Chondrocyte (in vitro differentiated cells): ENCODE results near the gene DENND1A. TPM values are rescaled to one million over a fixed set of nuclear protein-coding genes. Genes with fewer than 3 reads are reported as not detected.

Experiments used
- DNase-seq: peaks from one replicate; pipeline ENCODE4 v3.0.0; 2021; ENCODE audit warnings: mixed read lengths, low spot score
- H3K27ac Mint-ChIP-seq: one replicate; pipeline ENCODE4 v1.8.0; 2021; ENCODE audit warnings: mild to moderate bottlenecking, moderate library complexity, mixed read lengths; ENCODE audit not compliant: unreplicated experiment
- H3K27me3 Mint-ChIP-seq: 2 replicates; pipeline ENCODE4 v1.8.0; 2021; ENCODE audit warnings: low read depth, mixed read lengths
- H3K36me3 Mint-ChIP-seq: 2 replicates; pipeline ENCODE4 v1.8.0; 2021; ENCODE audit warnings: low read depth, mixed read lengths
- H3K4me1 Mint-ChIP-seq: 2 replicates; pipeline ENCODE4 v1.8.0; 2021; ENCODE audit warnings: low read depth, mild to moderate bottlenecking, mixed read lengths
- H3K4me3 Mint-ChIP-seq: one replicate; pipeline ENCODE4 v1.8.0; 2021; ENCODE audit warnings: mild to moderate bottlenecking, moderate library complexity, mixed read lengths; ENCODE audit not compliant: unreplicated experiment
- H3K9me3 Mint-ChIP-seq: 2 replicates; pipeline ENCODE4 v1.8.0; 2021; ENCODE audit warnings: low read depth, mixed read lengths
- CTCF ChIP-seq: fragments of 200-600 bp; sonication (generic); IDR thresholded peaks from 2 replicates; pipeline ENCODE4 v1.5.0; 2021; ENCODE audit warnings: antibody characterized with exemption, mild to moderate bottlenecking, moderate library complexity
- total RNA-seq: library from RNA; stranded (reverse); gene quantifications from 3 replicates; pipeline ENCODE4 v1.2.1, GENCODE V29; 2021

Gene DENND1A
- total RNA-seq, 1 donor from 2014 or later = 15.3 TPM

GRCh38 chr9:123495731-123496130 is 434.2 kb downstream of the DENND1A start:
- Mint-ChIP-seq H3K4me3 (no peak overlapping the region), H3K9me3 (no peaks in the 10 kb centered on the region)

GRCh38 chr9:123493627-123494026 is 436.3 kb downstream of the DENND1A start:
- TF ChIP-seq CTCF = no peak
- no peak for DNase-seq
- Mint-ChIP-seq H3K27me3 (no peaks in the 10 kb centered on the region), H3K4me1 (no peaks in the 10 kb centered on the region), H3K27ac (no peak overlapping the region), H3K4me3 (no peak overlapping the region), H3K36me3 (peaks cover 2% of the 10 kb centered on the region), H3K9me3 (no peaks in the 10 kb centered on the region)

More at GRCh38 chr9:123495731-123496130, 434.2 kb downstream of the DENND1A start:
- Mint-ChIP-seq H3K4me1 (no peaks in the 10 kb centered on the region), H3K36me3 (no peaks in the 10 kb centered on the region), H3K27me3 (no peaks in the 10 kb centered on the region), H3K27ac (no peak overlapping the region)
- no peak for TF ChIP-seq CTCF
- no peak for DNase-seq

GRCh38 chr9:123490688-123491087 is 439.2 kb downstream of the DENND1A start:
- H3K4me1 Mint-ChIP-seq = no peaks in the 10 kb centered on the region
- no peak for DNase-seq
- H3K4me3 Mint-ChIP-seq = no peak overlapping the region
- no peaks in the 10 kb centered on the region for H3K9me3 Mint-ChIP-seq
- no peak for TF ChIP-seq CTCF
- no peaks in the 10 kb centered on the region for H3K27me3 Mint-ChIP-seq
- no peak overlapping the region for H3K27ac Mint-ChIP-seq
- peaks cover 2% of the 10 kb centered on the region for H3K36me3 Mint-ChIP-seq

GRCh38 chr9:123488722-123489321 is 441.1 kb downstream of the DENND1A start:
- Mint-ChIP-seq H3K9me3 (no peaks in the 10 kb centered on the region), H3K27ac (no peak overlapping the region), H3K4me1 (no peaks in the 10 kb centered on the region), H3K36me3 (peaks cover 2% of the 10 kb centered on the region), H3K4me3 (no peak overlapping the region), H3K27me3 (no peaks in the 10 kb centered on the region)
- no peak for DNase-seq
- no peak for TF ChIP-seq CTCF

- Mint-ChIP-seq H3K27me3 (no peaks in the 10 kb centered on the region), H3K27ac (no peak overlapping the region), H3K4me3 (no peak overlapping the region), H3K4me1 (no peaks in the 10 kb centered on the region), H3K9me3 (no peaks in the 10 kb centered on the region), H3K36me3 (peaks cover 2% of the 10 kb centered on the region)
- no peak for TF ChIP-seq CTCF
- DNase-seq = no peak
Observed at GRCh38 chr9:123487944-123488548, 441.9 kb downstream of the DENND1A start.
